Motor neuron (in vitro differentiated cells): ENCODE measurements around the gene TLK1. TPM values are rescaled to one million over a fixed set of nuclear protein-coding genes. Genes with fewer than 3 reads are reported as not detected.

ENCODE experiments used
- ATAC-seq, 8 experiments: fragments of 200-7000 bp; cut with Tn5 transposase; replicated peaks in 6 of 8; 2 replicates each; pipeline ENCODE4 v1.8.0; 2021; ENCODE audit warnings: mild to moderate bottlenecking in 8 of 8, moderate library complexity in 8 of 8
- H3K27ac ChIP-seq, 2 donors: fragments of 250-450 bp; sonication (Bioruptor Pico); 2 replicates each; pipeline ENCODE4 v1.9.0; 2021; ENCODE audit warnings: antibody characterized with exemption in 2 of 2, mild to moderate bottlenecking in 2 of 2, moderate library complexity in 1 of 2
- H3K4me1 ChIP-seq, 2 donors: fragments of 250-450 bp; sonication (Bioruptor Pico); replicated peaks in 1 of 2; 2 replicates each; pipeline ENCODE4 v1.6.1; 2021; ENCODE audit warnings: antibody characterized with exemption in 2 of 2, mild to moderate bottlenecking in 2 of 2, moderate library complexity in 1 of 2
- H3K4me3 ChIP-seq, 5 donors: fragments of 250-450 bp; sonication (Bioruptor Pico); 2 replicates each; pipeline ENCODE4 v1.9.0; 2021; ENCODE audit warnings: antibody characterized with exemption in 5 of 5, mild to moderate bottlenecking in 5 of 5, moderate library complexity in 4 of 5
- WGBS, 10 experiments: fragments of 450-650 bp; shearing (Covaris generic); methylation state at CpG; one replicate each; pipeline ENCODE4 v1.0.0; 2022; 5-methylcytosine and 5-hydroxymethylcytosine counted together
- in situ Hi-C, 9 experiments: fragments of 400-800 bp; cut with MboI; loops; one replicate each; pipeline ENCODE4 v1.15.0; 2021; ENCODE audit warnings: low sequenced_read_pairs in 9 of 9, low pct_unique_long_range_greater_than_20kb in 2 of 9; ENCODE audit not compliant: unreplicated experiment in 9 of 9
- total RNA-seq, 8 experiments: library from RNA; unstranded; fragments of 300-600 nt; gene quantifications; 2 replicates each; pipeline versions ENCODE4 v1.2.3 to v1.2.4, GENCODE V29; 2022

Gene TLK1
- total RNA-seq, 8 experiments from 2014 or later, result 12.5 to 46.7 (median 22.6) TPM

DNA sequence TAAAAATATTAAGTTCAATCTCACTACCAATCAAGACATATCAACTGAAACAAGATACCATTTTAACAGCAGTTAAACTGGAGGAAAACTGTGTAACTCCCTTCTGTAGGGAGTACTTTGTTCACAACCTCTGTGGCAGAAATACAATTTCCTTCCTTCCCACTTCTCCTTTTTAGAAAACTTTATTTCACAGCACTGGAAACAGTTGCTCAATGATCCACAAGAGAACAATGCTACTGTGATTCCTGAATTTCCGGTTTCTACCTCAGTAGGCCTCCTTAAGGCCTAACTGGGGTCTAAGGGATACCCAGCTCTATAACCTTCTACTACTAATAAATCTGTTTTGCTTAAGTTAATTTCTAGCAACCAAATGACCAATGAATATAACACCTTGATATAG is 14.1 kb downstream of the TLK1 start:
- WGBS, 10 experiments, result 80 to 100% (median 100%) methylated on average over 1 of the region's 1 CpG; no CpG with 5 or more reads in 5 of the 10 experiments
- Histone ChIP-seq H3K4me3 (no peak overlapping the region), H3K4me1 (no peaks in the 10 kb centered on the region), H3K27ac (no peak overlapping the region)
- in situ Hi-C loops, result no loop called here
- ATAC-seq, result no peak

- WGBS, 10 experiments, result 60 to 100% (median 100%) methylated on average over 1 to 2 of the region's 2 CpGs; no CpG with 5 or more reads in 3 of the 10 experiments
- ATAC-seq, result no peak
- Histone ChIP-seq H3K27ac (no peak overlapping the region), H3K4me1 (peaks cover 0 to 5% of the 10 kb centered on the region in 2 donors), H3K4me3 (no peak overlapping the region)
- in situ Hi-C loops, result no loop called here
Observed at GRCh38 chr2:171146071-171146470, 14.6 kb downstream of the TLK1 start.

DNA sequence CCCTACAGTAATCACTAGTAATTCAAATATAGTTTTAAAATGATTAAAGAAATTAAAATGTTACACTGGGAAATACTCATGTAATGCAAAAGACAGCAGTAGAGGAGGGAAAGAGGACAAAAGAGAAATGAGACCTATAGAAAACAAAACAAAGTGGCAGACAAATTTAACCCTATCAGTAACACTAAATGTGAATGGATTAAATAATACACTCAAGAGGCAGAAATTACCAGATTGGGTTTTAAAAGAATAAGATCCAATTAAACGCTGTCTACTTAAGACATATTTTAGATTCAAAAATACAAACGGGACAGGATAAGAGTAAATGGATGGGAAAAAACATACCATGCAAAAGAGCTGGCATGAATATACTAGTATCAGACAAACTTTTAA is 17.0 kb downstream of the TLK1 start:
- peaks cover 0 to 5% of the 10 kb centered on the region in 2 donors for H3K4me1 ChIP-seq
- no peak for ATAC-seq
- H3K27ac ChIP-seq, result no peak overlapping the region
- H3K4me3 ChIP-seq, result no peak overlapping the region
- in situ Hi-C loops, result no loop called here
- 74 to 100% (median 94%) methylated on average over 2 of the region's 2 CpGs; no CpG with 5 or more reads in 1 of the 10 experiments for WGBS, 10 experiments

DNA sequence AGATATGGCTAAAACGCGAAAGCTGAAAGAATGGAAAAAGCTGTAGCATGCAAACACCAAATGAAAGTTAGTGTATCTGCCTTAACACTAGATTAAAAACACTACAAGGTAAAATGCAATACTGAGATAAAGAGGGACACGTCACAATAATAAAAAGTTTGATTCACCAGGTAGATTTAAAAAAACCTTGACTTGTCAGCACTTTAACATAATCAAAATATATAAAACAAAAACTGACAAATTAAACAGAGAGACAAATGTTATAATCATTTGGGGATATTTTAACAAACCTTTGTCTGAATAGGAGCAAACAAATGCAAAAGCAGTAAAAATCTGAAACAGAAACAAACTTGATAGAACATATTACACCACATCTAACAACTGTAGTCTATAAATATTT is 18.3 kb downstream of the TLK1 start:
- in situ Hi-C loops, result no loop called here
- no peak for ATAC-seq
- H3K4me1 ChIP-seq, result peaks cover 0 to 5% of the 10 kb centered on the region in 2 donors
- WGBS, 10 experiments, result 82 to 100% (median 93%) methylated on average over 2 to 3 of the region's 3 CpGs
- no peak overlapping the region for H3K27ac ChIP-seq
- H3K4me3 ChIP-seq, result no peak overlapping the region

DNA sequence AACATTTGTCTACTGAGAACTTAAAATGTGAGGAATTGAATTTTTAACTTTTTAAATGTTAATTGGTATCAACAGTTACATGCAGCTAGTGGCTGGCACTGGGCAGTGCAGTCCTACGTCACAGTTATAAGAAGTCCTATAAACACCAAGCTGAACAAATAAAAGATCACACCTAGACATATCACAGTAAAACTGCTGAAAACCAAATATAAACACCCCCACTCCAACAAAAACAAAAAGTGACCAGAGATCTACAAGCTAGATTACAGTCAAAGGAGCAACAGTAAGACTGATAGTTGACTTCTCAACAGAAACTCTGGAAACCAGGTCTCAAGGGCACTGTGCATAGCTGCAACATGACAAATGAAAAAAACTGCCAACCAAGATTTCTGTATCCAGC is 19.4 kb downstream of the TLK1 start:
- Histone ChIP-seq H3K4me3 (no peak overlapping the region), H3K4me1 (peaks cover 0 to 5% of the 10 kb centered on the region in 2 donors), H3K27ac (no peak overlapping the region)
- ATAC-seq, result peak in 1 of 8 experiments; percentile 24
- 91 to 100% (median 100%) methylated on average over 1 of the region's 1 CpG; no CpG with 5 or more reads in 3 of the 10 experiments for WGBS, 10 experiments
- in situ Hi-C loops, result no loop called here

GRCh38 chr2:171139860-171140259 is 20.8 kb downstream of the TLK1 start:
- H3K27ac ChIP-seq, result no peak overlapping the region
- no peak overlapping the region for H3K4me3 ChIP-seq
- ATAC-seq, result no peak
- WGBS, 10 experiments, result 91 to 100% (median 97%) methylated on average over 1 to 7 of the region's 9 CpGs; no CpG with 5 or more reads in 1 of the 10 experiments
- H3K4me1 ChIP-seq, result peaks cover 0 to 5% of the 10 kb centered on the region in 2 donors
- in situ Hi-C loops, result no loop called here

DNA sequence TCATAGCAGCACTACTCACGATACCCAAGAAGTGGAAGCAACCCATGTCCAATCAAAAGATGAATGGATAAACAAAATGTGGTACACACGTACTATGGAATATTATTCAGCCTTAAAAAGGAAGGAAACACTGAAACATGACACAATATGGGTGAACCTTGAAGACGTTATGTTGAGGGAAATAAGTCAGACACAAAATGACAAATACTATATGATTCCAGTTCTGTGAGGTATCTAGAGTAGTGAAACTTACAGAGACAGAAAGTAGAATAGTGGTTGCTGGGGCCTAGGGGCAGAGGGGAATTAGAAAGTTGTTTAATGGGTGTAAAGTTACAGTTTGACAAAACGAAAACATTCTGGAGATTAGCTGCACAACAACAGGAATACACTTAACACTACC is 24.7 kb downstream of the TLK1 start:
- H3K27ac ChIP-seq, result no peak overlapping the region
- no peaks in the 10 kb centered on the region for H3K4me1 ChIP-seq
- in situ Hi-C loops, result no loop called here
- no peak for ATAC-seq
- no peak overlapping the region for H3K4me3 ChIP-seq
- 71 to 100% (median 86%) methylated on average over 1 to 4 of the region's 4 CpGs for whole genome bisulfite sequencing, 10 experiments

GRCh38 chr2:171134624-171135230 is 26.0 kb downstream of the TLK1 start:
- H3K4me3 ChIP-seq, result no peak overlapping the region
- H3K27ac ChIP-seq, result no peak overlapping the region
- in situ Hi-C loops, result no loop called here
- H3K4me1 ChIP-seq, result no peaks in the 10 kb centered on the region
- no peak for ATAC-seq
- whole genome bisulfite sequencing, 10 experiments, result 89 to 100% (median 100%) methylated on average over 1 to 3 of the region's 4 CpGs

DNA sequence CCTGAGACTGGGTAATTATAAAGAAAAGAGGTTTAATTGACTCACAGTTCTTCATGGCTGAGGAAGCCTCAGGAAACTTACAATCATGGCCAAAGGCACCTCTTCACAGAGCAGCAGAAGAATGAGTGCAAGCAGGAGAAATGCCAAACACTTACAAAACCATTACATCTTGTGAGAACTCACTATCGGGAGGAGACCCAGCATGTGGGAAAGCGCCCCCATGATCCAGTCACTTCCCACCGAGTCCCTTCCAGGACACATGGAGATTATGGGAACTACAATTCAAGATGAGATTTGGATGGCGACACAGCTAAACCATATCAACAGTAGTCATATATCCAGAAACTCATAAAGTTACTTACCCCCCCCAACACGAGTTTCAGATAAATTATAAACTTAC is 28.6 kb downstream of the TLK1 start:
- 73 to 100% (median 84%) methylated on average over 1 to 5 of the region's 5 CpGs; no CpG with 5 or more reads in 1 of the 10 experiments for WGBS, 10 experiments
- in situ Hi-C loops, result no loop called here
- Histone ChIP-seq H3K4me3 (no peak overlapping the region), H3K27ac (no peak overlapping the region), H3K4me1 (no peaks in the 10 kb centered on the region)
- no peak for ATAC-seq

DNA sequence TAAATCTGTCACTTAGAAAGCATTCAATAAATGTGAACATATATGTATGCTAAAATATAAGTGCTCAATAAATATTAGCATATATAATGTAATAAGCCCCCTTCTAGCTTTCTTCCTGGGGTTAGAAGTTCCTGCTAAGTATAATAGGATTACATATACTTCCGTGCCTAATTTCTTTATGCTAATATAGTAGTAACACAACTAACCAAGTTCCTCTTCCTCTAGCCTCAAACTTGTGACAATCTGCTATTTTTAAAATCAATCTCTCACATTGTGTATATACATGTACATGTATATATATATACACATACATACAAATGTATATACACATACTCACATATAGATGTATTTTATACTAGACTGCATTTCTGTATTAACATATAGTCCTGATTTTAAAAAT is 32.2 kb downstream of the TLK1 start:
- Histone ChIP-seq H3K4me3 (no peak overlapping the region), H3K27ac (no peak overlapping the region), H3K4me1 (no peaks in the 10 kb centered on the region)
- WGBS, 10 experiments, result 54 to 100% (median 100%) methylated on average over 1 of the region's 1 CpG; no CpG with 5 or more reads in 4 of the 10 experiments
- in situ Hi-C loops, result no loop called here
- no peak for ATAC-seq

GRCh38 chr2:171124541-171124940 is 36.2 kb downstream of the TLK1 start:
- Histone ChIP-seq H3K4me3 (no peak overlapping the region), H3K27ac (no peak overlapping the region), H3K4me1 (no peaks in the 10 kb centered on the region)
- peak in 3 of 8 experiments; percentile 32 to 51 (median 50) for ATAC-seq
- WGBS, 10 experiments, result 12 to 83% (median 62%) methylated on average over 2 to 4 of the region's 4 CpGs
- in situ Hi-C loops, result no loop called here

GRCh38 chr2:171109571-171109970 is 51.1 kb downstream of the TLK1 start:
- in situ Hi-C loops, result no loop called here
- peaks cover 0 to 5% of the 10 kb centered on the region in 2 donors for H3K4me1 ChIP-seq
- no peak for ATAC-seq
- H3K4me3 ChIP-seq, result no peak overlapping the region
- no peak overlapping the region for H3K27ac ChIP-seq

DNA sequence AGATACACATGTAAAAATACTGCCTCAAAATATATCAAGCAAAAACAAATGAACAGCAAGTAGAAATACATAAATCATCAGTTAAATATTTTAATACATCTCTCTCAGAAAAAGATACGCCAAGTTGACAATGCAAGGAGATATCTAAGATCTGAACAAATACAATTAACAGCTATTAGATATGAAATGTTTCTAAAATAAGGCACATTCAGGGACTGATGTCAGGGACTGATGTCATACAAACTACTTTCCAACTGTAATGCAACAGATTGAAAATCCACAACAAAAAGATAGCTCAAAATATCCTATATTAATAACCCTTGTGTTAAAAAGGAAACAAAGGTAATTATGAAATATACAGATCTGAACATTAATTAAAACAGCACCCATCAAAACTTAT is 51.7 kb downstream of the TLK1 start:
- in situ Hi-C loops, result no loop called here
- Histone ChIP-seq H3K27ac (no peak overlapping the region), H3K4me3 (no peak overlapping the region), H3K4me1 (peaks cover 0 to 5% of the 10 kb centered on the region in 2 donors)
- 93 to 100% (median 100%) methylated on average over 1 of the region's 1 CpG; no CpG with 5 or more reads in 1 of the 10 experiments for WGBS, 10 experiments
- ATAC-seq, result no peak

- ATAC-seq, result no peak
- H3K4me3 ChIP-seq, result no peak overlapping the region
- 92 to 100% (median 99%) methylated on average over 1 to 7 of the region's 7 CpGs; no CpG with 5 or more reads in 4 of the 10 experiments for WGBS, 10 experiments
- peaks cover 0 to 5% of the 10 kb centered on the region in 2 donors for H3K4me1 ChIP-seq
- H3K27ac ChIP-seq, result no peak overlapping the region
- in situ Hi-C loops, result no loop called here
Observed at GRCh38 chr2:171107803-171108202, 52.9 kb downstream of the TLK1 start.
